ENCODE results near the gene CLIC3. TPM values are rescaled to one million over a fixed set of nuclear protein-coding genes. Genes with fewer than 3 reads are reported as not detected.

CLIC3 gene
- total RNA-seq, 2 experiments from 2014 or later: 2.1 to 2.8 TPM

DNA sequence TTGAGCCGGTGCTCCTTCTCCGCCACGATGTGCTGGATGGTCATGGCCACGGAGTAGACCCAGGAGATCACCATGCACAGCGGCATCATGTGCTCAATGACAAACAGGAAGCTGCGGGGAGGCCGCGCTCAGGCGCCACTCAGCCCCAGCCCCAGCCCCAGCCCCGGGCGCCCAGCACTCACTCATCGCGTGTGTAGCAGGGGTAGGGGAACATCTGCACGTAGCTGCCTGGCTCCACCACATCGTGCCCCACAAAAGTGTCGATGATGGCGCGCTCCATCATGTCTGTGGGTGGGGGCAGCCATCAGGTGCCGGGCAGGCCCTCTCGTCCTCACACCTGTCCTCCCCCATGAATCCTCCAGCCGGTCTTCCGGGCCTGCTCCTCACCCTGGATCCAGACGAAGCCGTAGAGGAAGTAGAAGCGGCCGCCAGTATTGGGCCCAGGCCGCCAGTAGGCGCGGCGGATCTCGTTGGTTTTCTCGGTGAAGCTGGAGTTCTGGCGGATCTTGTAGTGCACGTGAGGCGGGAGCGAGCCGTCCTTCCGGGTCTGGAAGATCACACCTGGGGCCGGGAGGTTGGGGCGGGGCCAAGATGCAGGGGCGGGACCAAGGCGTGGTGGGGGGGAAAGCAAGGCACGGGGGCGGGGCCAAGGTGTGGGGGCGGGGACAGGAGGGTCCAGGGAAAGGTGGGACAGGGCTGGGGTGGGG lies 21.6 kb upstream of the CLIC3 start:
- H3K4me3 Mint-ChIP-seq: no peak overlapping the region
- H3K36me3 Mint-ChIP-seq (ENCODE audit: low read depth): peaks cover 5% of the 10 kb centered on the region
- no peaks in the 10 kb centered on the region for H3K27me3 ChIP-seq (ENCODE audit: control insufficient read depth in 1 of 2, insufficient read depth in 2 of 2, low read length in 2 of 2)
- ChIA-PET POLR2A (no interaction called here), CTCF (no interaction called here)
- no peaks in the 10 kb centered on the region for H3K9me3 ChIP-seq (ENCODE audit: control insufficient read depth in 1 of 2, insufficient read depth in 1 of 2, low read length in 2 of 2)
- no peak overlapping the region for H3K27ac Mint-ChIP-seq
- no peaks in the 10 kb centered on the region for H3K9me3 Mint-ChIP-seq
- H3K4me1 Mint-ChIP-seq (ENCODE audit: low read depth): peaks cover 5% of the 10 kb centered on the region
- H3K4me3 ChIP-seq (ENCODE audit: low read length): no peak overlapping the region
- H3K27me3 Mint-ChIP-seq: no peaks in the 10 kb centered on the region
- peaks cover 9% of the 10 kb centered on the region for H3K4me1 ChIP-seq (ENCODE audit: insufficient read depth, low read length)
- TF ChIP-seq, protein P1, sequence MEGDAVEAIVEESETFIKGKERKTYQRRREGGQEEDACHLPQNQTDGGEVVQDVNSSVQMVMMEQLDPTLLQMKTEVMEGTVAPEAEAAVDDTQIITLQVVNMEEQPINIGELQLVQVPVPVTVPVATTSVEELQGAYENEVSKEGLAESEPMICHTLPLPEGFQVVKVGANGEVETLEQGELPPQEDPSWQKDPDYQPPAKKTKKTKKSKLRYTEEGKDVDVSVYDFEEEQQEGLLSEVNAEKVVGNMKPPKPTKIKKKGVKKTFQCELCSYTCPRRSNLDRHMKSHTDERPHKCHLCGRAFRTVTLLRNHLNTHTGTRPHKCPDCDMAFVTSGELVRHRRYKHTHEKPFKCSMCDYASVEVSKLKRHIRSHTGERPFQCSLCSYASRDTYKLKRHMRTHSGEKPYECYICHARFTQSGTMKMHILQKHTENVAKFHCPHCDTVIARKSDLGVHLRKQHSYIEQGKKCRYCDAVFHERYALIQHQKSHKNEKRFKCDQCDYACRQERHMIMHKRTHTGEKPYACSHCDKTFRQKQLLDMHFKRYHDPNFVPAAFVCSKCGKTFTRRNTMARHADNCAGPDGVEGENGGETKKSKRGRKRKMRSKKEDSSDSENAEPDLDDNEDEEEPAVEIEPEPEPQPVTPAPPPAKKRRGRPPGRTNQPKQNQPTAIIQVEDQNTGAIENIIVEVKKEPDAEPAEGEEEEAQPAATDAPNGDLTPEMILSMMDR (IDR thresholded peaks at IDR 0.05): no peak
- no peak for ATAC-seq (ENCODE audit: poor library complexity)
- DNase-seq: no peak
- H3K27ac ChIP-seq (ENCODE audit: low read depth in 1 of 2, low read length in 2 of 2): no peak overlapping the region
- H3K36me3 ChIP-seq (ENCODE audit: insufficient read depth, low read length): peaks cover 42% of the 10 kb centered on the region
- intact Hi-C loops (cut with DNase I, micrococcal nuclease): no loop called here

GRCh38 chr9:137017071-137017470 lies 20.7 kb upstream of the CLIC3 start:
- H3K9me3 ChIP-seq (ENCODE audit: control insufficient read depth in 1 of 2, insufficient read depth in 1 of 2, low read length in 2 of 2): no peaks in the 10 kb centered on the region
- TF ChIP-seq, protein P1 (IDR thresholded peaks at IDR 0.05): no peak
- H3K4me1 ChIP-seq (ENCODE audit: insufficient read depth, low read length): peaks cover 6% of the 10 kb centered on the region
- Mint-ChIP-seq H3K36me3 (ENCODE audit: low read depth) (peaks cover 5% of the 10 kb centered on the region), H3K27ac (no peak overlapping the region), H3K4me1 (ENCODE audit: low read depth) (peaks cover 2% of the 10 kb centered on the region), H3K9me3 (no peaks in the 10 kb centered on the region), H3K4me3 (no peak overlapping the region), H3K27me3 (no peaks in the 10 kb centered on the region)
- H3K27ac ChIP-seq (ENCODE audit: low read depth in 1 of 2, low read length in 2 of 2): no peak overlapping the region
- POLR2A ChIA-PET: no interaction called here
- CTCF ChIA-PET: no interaction called here
- peaks cover 49% of the 10 kb centered on the region for H3K36me3 ChIP-seq (ENCODE audit: insufficient read depth, low read length)
- H3K4me3 ChIP-seq (ENCODE audit: low read length): no peak overlapping the region
- no peak for DNase-seq
- no peaks in the 10 kb centered on the region for H3K27me3 ChIP-seq (ENCODE audit: control insufficient read depth in 1 of 2, insufficient read depth in 2 of 2, low read length in 2 of 2)
- intact Hi-C loops (cut with DNase I, micrococcal nuclease): no loop called here
- no peak for ATAC-seq (ENCODE audit: poor library complexity)

DNA sequence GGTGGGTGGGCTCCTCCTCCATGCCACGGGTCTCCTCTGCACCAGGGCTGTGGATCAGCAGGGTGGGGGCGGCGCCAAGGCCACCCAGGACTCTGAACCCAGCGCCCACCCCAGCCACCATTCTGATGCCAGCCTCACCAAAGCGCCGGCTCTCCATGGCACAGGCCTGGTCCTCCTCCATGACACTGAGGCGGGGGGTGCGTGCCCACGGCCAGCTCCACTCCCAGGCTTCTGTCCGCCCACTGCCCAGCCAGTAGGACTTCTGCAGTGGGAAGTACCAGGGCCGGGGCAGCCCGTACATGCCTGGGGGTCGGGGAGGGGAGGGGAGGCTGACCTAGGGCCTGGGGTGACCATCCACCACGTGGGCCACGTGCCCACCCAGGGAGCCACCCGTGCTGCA lies 20.1 kb upstream of the CLIC3 start:
- Mint-ChIP-seq H3K27ac (no peak overlapping the region), H3K27me3 (no peaks in the 10 kb centered on the region), H3K4me1 (ENCODE audit: low read depth) (no peaks in the 10 kb centered on the region), H3K4me3 (no peak overlapping the region), H3K36me3 (ENCODE audit: low read depth) (peaks cover 7% of the 10 kb centered on the region), H3K9me3 (no peaks in the 10 kb centered on the region)
- no peak for ATAC-seq (ENCODE audit: poor library complexity)
- intact Hi-C loops (cut with DNase I, micrococcal nuclease): no loop called here
- CTCF ChIA-PET: no interaction called here
- no peak overlapping the region for H3K4me3 ChIP-seq (ENCODE audit: low read length)
- peaks cover under 1% of the 10 kb centered on the region for H3K4me1 ChIP-seq (ENCODE audit: insufficient read depth, low read length)
- H3K27me3 ChIP-seq (ENCODE audit: control insufficient read depth in 1 of 2, insufficient read depth in 2 of 2, low read length in 2 of 2): no peaks in the 10 kb centered on the region
- no peaks in the 10 kb centered on the region for H3K9me3 ChIP-seq (ENCODE audit: control insufficient read depth in 1 of 2, insufficient read depth in 1 of 2, low read length in 2 of 2)
- no peak overlapping the region for H3K27ac ChIP-seq (ENCODE audit: low read depth in 1 of 2, low read length in 2 of 2)
- peaks cover 52% of the 10 kb centered on the region for H3K36me3 ChIP-seq (ENCODE audit: insufficient read depth, low read length)
- no peak for DNase-seq
- TF ChIP-seq, protein P1 (IDR thresholded peaks at IDR 0.05): no peak
- POLR2A ChIA-PET: no interaction called here

Measured in CD4-positive, alpha-beta T cell (primary cell).